ENCODE results near the gene ZNF768. TPM values are rescaled to one million over a fixed set of nuclear protein-coding genes. Genes with fewer than 3 reads are reported as not detected.

The ZNF768 gene
- total RNA-seq, result 17.3 and 25.8 TPM in 2 replicates

DNA sequence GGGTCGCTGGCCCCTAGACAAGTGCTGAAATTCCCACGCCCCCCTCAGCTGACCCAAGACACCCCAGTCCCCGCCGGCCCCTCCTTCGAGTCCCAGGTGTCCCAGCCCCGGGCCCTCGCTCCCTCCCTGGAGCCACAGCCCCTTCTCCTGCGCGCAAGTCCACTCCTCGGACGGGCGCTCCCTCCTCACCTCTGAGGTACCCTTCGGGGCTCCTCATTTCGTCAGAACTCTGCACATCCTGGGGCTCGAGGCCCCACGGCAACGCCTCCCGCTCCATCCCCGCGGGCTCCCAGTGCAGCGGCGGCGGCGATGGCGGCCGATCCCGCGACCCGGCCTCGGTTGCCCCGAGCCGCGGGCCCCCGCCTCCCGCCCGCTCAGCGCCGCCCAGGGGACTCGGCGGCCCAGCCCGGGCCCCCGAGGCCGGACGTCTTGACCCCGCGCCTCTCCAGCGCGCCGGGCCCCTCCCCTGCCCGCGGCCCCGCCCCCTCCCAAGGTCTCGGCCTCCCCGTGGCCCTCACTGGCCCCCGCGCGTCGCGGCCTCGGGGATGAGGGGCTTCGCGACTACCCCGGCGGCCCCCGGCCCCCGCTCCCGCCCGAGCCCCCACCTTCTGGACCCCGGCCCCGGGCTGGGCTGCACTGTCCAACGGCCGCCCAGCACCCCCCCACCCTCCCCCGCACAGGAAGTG is at the start of gene ZNF768:
Gene ZNF768, minus strand, starts transcription at position 430 of the 686 bp plus-strand sequence. Its CDS starts 153 bp downstream, at position 277.

GRCh38 chr16:30571445-30572322 is 45.3 kb upstream of the ZNF768 start, which contains the start of gene ZNF688:
ZNF688 (minus strand) TSS chr16:30571714; CDS start chr16:30571629, 85 bp downstream.

DNA sequence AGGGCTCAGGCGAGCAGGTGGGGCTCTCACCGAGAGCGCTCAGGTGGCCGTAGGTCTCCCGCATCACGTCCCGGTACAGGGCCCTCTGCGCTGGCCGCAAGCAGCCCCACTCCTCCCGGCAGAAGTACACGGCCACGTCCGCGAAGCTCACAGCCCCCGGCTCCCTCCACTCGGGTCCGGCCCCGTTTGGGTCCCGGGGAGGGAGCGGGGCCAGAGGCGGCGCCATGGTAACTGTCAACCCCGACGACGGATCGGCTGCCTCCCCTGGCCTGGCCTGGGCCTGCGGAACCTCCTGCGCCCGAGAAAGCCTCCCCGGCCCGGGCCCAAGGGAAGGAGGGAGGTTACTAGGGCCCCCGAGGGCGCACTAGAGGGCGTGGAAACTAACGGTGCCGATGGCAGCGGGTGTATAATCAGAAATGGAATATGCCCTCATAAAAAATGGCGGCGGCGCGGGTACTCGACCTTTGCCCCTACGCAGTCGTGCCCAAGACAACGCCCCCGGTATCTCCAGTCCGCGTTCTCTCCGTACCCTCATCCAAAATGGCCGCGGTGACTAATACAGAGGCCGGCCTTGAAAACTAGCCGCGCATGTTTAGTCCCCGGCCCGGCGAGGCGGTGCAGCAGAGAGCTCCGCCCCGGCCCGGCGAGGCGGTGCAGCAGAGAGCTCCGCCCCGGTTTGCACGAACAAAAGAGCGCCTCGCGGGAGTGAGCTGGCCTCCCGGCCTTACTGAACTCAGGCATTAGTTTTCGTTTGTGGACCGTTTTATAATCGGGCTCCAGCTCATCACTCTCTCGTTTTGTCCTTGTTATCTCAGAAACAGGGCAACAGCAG is 31.8 kb upstream of the ZNF768 start, which contains the start of gene ZNF764:
Gene ZNF764, minus strand, starts transcription at position 418 of the 832 bp plus-strand sequence. Its CDS starts 192 bp downstream, at position 226.

GRCh38 chr16:30534368-30535105 is 8.2 kb upstream of the ZNF768 start, which contains the start of gene ZNF747:
ZNF747 (minus strand) TSS chr16:30534858; CDS start chr16:30534679, 179 bp downstream.

Small RNA genes within 50 kb of the gene (small RNA-seq; reads per million reads assigned to genes)
- gene MIR4518 (ENCODE audit: low replicate concordance) (not detected), gene RNU7-61P (ENCODE audit: low replicate concordance) (0.29 reads per million)

Other genes with a start within 250 kb of the ZNF768 start
- gene CD2BP2, start 171.3 kb downstream of the ZNF768 start, total RNA-seq, result 38.3 and 39.5 TPM in 2 replicates
- gene TBC1D10B, start 156.1 kb downstream of the ZNF768 start, total RNA-seq, result 43.1 and 57.8 TPM in 2 replicates
- not detected in 2 replicates for gene MYL11, start 151.8 kb downstream of the ZNF768 start, total RNA-seq
- not detected in 2 replicates for gene SEPTIN1, start 144.0 kb downstream of the ZNF768 start, total RNA-seq
- gene ZNF48, start 131.1 kb downstream of the ZNF768 start, total RNA-seq, result 7.7 and 14.7 TPM in 2 replicates
- gene ZNF771, start 119.0 kb downstream of the ZNF768 start, total RNA-seq, result 7.9 and 10.2 TPM in 2 replicates
- 6.8 and 19.8 TPM in 2 replicates for gene DCTPP1, start 96.5 kb downstream of the ZNF768 start, total RNA-seq
- 11.3 and 24.5 TPM in 2 replicates for gene SEPHS2, start 80.7 kb downstream of the ZNF768 start, total RNA-seq
- not detected in 2 replicates for gene ITGAL, start 53.8 kb downstream of the ZNF768 start, total RNA-seq
- 10.1 and 14.5 TPM in 2 replicates for gene ZNF747, start 8.3 kb upstream of the ZNF768 start, total RNA-seq
- 7.3 and 7.4 TPM in 2 replicates for gene ZNF764, start 31.8 kb upstream of the ZNF768 start, total RNA-seq
- 10.2 and 11.8 TPM in 2 replicates for gene ZNF688, start 45.1 kb upstream of the ZNF768 start, total RNA-seq
- gene ZNF785, start 59.1 kb upstream of the ZNF768 start, total RNA-seq, result 10.0 and 14.7 TPM in 2 replicates
- 8.5 and 9.7 TPM in 2 replicates for gene ZNF689, start 83.8 kb upstream of the ZNF768 start, total RNA-seq
- 7.2 and 18.9 TPM in 2 replicates for gene PRR14, start 124.4 kb upstream of the ZNF768 start, total RNA-seq
- gene FBRS, start 131.9 kb upstream of the ZNF768 start, total RNA-seq, result 25.8 and 34.4 TPM in 2 replicates
- gene SRCAP, start 172.6 kb upstream of the ZNF768 start, total RNA-seq, result 16.2 and 30.4 TPM in 2 replicates
- 29.1 and 30.1 TPM in 2 replicates for gene PHKG2, start 221.9 kb upstream of the ZNF768 start, total RNA-seq
- gene CFAP119, start 235.5 kb upstream of the ZNF768 start, total RNA-seq, result 2.2 and 4.9 TPM in 2 replicates
- 76.2 and 111 TPM in 2 replicates for gene RNF40, start 235.8 kb upstream of the ZNF768 start, total RNA-seq